NCI-H345 treated with DMSO at 0.1 percent for 48 hours (cell line): ENCODE results near the gene ALG2.

Experiments
- DNase-seq: peaks from one replicate; lab custom pipeline; 2025; ENCODE audit not compliant: unreplicated experiment; lab: John Stamatoyannopoulos, UW

Gene ALG2

GRCh38 chr9:99221621-99222415 lies at the start of gene ALG2, which contains the start of gene SEC61B:
Gene ALG2 (minus strand): TSS chr9:99221942. CDS start chr9:99221894, 48 bp downstream.
Gene SEC61B (plus strand): TSS chr9:99222282. CDS start chr9:99222364, 82 bp downstream.
- DNase-seq, result peak; percentile 98

GRCh38 chr9:99270491-99270890 lies 48.7 kb upstream of the ALG2 start:
- no peak for DNase-seq

- no peak for DNase-seq
Measured at GRCh38 chr9:99269416-99269815, 47.7 kb upstream of the ALG2 start.

GRCh38 chr9:99266255-99267023 lies 44.7 kb upstream of the ALG2 start:
- DNase-seq, result peak; percentile 52

GRCh38 chr9:99265691-99266090 lies 43.9 kb upstream of the ALG2 start:
- no peak for DNase-seq

- DNase-seq, result no peak
Measured at GRCh38 chr9:99264070-99264680, 42.4 kb upstream of the ALG2 start.

- no peak for DNase-seq
Measured at GRCh38 chr9:99262949-99263418, 41.2 kb upstream of the ALG2 start.

- DNase-seq, result no peak
Measured at GRCh38 chr9:99261923-99262322, 40.2 kb upstream of the ALG2 start.

- DNase-seq, result no peak
Measured at GRCh38 chr9:99259231-99259918, 37.6 kb upstream of the ALG2 start.

GRCh38 chr9:99257723-99258389 lies 36.1 kb upstream of the ALG2 start:
- DNase-seq, result no peak

- DNase-seq, result no peak
Measured at GRCh38 chr9:99255651-99256050, 33.9 kb upstream of the ALG2 start.

- DNase-seq, result no peak
Measured at GRCh38 chr9:99253772-99254431, 32.2 kb upstream of the ALG2 start.

- DNase-seq, result no peak
Measured at GRCh38 chr9:99253134-99253533, 31.4 kb upstream of the ALG2 start.

- no peak for DNase-seq
Measured at GRCh38 chr9:99251157-99251556, 29.4 kb upstream of the ALG2 start.

GRCh38 chr9:99249619-99250018 lies 27.9 kb upstream of the ALG2 start:
- DNase-seq, result no peak

GRCh38 chr9:99244344-99245260 lies 22.9 kb upstream of the ALG2 start:
- DNase-seq, result no peak

GRCh38 chr9:99241106-99241505 lies 19.4 kb upstream of the ALG2 start:
- no peak for DNase-seq

- DNase-seq, result no peak
Measured at GRCh38 chr9:99239341-99240060, 17.8 kb upstream of the ALG2 start.
